GM21576 (cell line): ENCODE measurements around the gene METTL15.
A peak's percentile ranks its signal among the peaks of the same experiment; 100 is the strongest.
"Not testable (repeated sequence)": the region's sequence is repeated elsewhere in the genome, so short reads cannot be mapped to it uniquely, and the experiment has no call there.

ENCODE experiments used
- ATAC-seq: cut with Tn5 transposase; IDR thresholded peaks from one replicate; pipeline ENCODE4 v1.9.1; 2021; ENCODE audit warnings: mild to moderate bottlenecking, moderate library complexity; ENCODE audit not compliant: unreplicated experiment

Gene METTL15

DNA sequence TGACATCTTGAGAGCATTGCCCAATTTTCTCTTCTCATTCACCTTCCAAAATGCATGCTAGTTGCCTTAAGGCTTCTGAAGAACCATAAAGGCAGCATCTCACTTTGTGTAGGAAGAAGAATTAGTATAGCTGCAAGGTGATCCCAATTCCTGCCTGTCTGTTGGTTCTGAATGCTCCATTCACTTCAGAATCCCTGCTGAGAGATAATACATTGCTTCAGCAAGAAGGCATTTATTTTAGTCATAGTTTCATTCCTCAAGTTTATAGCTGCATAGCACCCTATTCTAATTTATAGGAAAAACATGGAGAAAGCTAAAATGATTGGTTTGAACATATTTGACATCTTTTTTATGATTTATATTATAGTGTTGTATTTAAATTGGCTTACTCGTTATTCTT is 181.3 kb downstream of the METTL15 start:
- no peak for ATAC-seq

GRCh38 chr11:28290995-28291394 is 182.8 kb downstream of the METTL15 start:
- ATAC-seq = not testable (repeated sequence)

DNA sequence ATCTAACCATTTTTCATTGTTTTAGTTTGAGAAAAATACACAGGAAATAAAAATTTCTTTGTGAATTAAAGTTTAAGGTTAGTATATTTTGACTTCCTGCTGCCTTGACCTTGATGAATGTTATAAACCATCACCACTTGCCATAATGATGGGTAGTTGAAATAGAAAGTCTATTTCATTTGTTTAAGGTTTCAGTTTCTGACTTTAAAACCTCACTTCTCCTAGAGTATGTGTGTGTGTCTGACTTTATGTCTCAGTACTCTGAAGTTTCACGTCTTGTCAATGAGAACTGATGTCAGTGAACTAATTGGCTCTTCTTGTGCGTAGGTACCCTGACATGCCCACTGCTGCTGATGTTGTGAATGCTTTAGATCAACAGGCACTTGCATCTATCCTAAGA is 188.2 kb downstream of the METTL15 start:
- peak; percentile 98 for ATAC-seq

DNA sequence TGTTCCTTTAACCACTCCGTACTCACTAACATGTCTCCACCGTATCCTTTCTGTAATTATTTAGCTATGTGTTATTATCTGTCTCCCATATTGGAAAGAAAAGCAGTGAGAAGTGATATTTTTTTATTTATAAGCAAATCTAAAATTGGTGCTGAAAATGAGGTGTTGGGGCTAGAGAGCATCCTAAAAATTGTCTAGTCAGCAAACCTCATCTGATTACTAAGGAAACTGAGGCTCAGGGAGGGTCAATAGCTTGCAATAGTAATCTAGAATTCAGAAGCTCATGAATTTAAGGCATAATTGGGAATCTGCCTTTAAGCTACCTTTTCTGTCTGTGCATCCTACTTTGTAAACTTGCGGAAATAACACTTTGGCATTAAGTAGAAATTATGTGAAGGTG is 190.0 kb downstream of the METTL15 start:
- ATAC-seq = no peak

DNA sequence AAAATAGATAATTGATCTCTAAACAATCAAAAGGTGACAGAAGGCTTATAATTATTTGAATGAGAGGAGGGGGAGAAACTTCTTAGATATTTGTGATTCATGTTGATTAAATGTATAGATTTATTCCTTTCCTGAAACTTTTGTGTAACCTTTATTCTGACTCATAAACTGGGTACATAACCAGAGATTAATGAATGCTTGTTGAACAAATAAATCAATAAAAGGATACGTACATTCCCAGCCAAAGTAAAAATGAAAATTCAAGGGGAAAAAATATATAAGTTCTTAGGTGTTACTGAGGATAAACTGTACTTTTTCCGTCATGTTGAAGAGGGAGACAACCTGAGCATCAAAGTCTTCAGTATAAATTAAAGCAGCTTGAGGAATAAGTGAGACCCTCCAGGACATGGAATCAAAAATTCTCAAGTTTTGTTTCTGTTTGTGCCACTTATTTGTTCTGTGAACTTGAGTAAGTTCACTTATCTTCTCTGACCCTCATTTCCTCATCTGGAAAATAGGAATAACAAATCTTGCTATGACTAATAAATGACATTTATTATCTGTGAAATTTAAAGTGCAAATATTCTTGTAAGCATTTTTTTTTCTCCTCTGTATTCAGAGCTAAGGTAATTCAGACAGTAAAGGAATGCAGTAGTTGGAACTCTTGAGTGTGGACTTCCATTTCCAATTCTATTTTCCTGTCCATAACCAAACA is 195.4 kb downstream of the METTL15 start:
- no peak for ATAC-seq

GRCh38 chr11:28315440-28315839 is 207.3 kb downstream of the METTL15 start:
- ATAC-seq = no peak

- ATAC-seq = no peak
Measured at GRCh38 chr11:28318871-28319270, 210.7 kb downstream of the METTL15 start.

GRCh38 chr11:28323621-28324020 is 215.4 kb downstream of the METTL15 start:
- no peak for ATAC-seq

DNA sequence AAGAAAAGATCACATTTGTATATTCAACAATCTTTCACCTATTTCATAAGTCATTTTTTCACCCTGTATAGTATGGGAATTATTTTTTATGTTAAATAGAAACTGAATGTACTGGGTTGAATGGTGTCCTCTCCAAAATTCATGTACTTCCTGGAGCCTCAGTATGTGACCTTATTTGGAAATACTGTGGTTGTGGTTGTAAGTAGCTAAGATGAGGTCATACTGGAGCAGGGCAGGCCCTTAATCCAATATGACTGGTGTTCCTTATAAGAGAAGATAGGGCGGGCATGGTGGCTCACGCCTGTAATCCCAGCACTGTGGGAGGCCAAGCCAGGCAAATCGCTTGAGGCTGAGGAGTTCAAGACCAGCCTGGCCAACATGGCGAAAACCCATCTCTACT is 224.2 kb downstream of the METTL15 start:
- ATAC-seq = not testable (repeated sequence)

DNA sequence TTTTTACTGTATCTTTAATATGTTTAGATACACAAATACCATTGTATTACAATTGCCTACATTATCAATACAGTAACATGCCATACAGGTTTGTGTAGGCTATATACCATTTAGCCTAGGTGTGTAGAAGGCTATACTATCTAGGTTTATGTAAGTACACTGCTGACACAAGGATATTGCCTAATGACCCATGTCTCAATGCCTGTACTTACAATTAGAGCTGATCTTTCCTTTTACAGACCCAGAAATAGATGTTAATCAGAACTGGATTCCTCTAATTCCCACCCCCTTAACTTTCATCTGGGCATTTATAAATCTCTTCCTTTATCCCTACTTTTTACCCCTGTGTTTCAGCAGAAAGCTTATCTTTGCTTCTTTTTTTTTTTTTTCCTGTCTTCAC is 229.5 kb downstream of the METTL15 start:
- no peak for ATAC-seq

GRCh38 chr11:28338371-28338770 is 230.2 kb downstream of the METTL15 start:
- ATAC-seq = no peak

- no peak for ATAC-seq
Measured at GRCh38 chr11:28339488-28339887, 231.3 kb downstream of the METTL15 start.

GRCh38 chr11:28342716-28343115 is 234.5 kb downstream of the METTL15 start:
- ATAC-seq = no peak

GRCh38 chr11:28343304-28344233 is 235.4 kb downstream of the METTL15 start:
- no peak for ATAC-seq

DNA sequence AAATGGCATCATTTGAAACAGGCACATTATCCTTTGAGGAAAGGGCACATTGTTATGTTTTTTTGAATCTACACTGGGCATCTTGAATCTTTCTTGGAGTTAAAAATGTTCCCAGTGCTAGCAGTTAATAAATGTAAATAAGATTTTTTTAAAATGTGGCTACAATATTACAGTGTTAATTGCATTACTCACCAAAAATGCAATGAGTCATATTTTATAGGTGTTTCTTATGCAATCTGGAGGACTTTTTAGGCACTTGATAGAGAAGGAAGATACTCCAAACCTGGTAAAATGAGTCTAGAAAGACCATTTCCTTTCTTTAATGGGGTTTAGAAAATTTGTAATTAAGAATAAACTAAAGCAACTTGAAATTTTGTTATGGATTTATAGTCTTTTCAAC is 238.0 kb downstream of the METTL15 start:
- ATAC-seq = no peak

DNA sequence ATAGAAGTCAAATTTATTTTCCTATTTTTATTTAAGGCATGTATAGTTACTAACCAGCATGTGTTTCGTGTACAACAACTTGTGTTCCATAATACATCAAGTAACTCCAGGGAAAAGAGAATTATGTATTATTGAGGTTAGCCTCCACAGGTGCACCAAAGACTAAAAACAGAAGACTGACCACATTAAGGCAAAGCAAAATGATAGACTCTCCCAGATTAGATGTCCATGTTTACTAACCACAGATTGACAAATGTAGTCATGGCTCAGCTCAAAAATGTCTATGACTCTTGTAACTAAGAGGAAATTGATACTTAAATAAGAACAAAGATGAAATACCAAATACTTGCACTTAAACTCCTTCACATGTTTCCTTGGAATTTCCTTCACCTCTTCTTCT is 238.5 kb downstream of the METTL15 start:
- no peak for ATAC-seq

DNA sequence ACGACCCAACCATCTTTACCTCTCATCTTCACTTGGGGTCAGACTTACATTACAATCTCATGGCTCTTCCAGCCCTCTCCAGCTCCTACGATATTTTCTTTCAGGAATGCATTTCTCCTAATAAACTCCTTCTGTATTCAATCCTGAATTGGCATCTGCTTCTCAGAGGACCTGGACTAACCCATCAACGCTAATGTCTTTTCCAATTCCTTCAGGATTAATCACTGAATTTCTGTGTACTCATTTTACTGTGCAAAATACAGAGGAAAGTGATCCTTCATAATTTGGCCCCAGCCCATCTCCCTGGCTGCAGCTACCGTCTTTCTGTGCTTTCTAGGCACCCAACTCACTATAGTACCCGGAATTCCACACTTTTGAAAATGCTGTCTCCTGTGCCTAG is 239.2 kb downstream of the METTL15 start:
- ATAC-seq = no peak

DNA sequence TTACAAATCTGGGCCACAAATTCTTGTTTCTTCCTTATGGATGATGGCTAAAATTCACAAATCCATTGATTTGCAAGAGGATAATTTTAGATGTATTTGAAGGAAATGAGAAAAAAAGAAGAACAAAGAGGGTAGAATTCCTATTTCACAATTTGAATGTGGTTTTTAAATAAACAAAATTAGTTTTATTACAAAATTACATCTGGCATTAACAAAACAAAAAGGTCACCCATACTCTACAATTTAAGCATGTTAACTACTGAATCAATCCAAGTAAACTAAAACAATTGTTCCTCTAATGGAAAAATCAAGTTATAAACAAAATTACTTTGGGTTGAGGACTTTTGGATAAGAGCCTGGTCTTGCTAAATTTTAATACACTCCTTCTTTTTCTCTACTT is 242.0 kb downstream of the METTL15 start:
- ATAC-seq = no peak

DNA sequence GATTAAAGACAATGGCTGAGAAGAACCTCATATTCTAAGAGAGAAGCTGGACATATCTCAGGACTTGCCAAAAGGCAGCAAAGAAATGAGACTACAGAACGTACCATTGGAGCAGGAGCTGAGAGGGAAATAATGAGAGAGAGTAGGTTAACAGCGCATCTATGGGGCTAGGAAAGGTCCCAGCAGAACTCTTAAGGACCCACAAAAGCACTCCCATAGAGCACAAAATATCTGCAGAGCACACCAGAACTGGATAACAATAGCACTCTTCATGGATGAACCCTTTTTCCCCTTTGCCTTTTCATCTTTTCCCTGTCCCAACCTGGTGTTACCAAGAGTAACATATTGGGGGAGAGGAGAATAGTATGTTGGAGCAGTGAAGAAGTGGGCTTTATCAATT is 245.8 kb downstream of the METTL15 start:
- no peak for ATAC-seq

- ATAC-seq = no peak
Measured at GRCh38 chr11:28366549-28367346, 258.6 kb downstream of the METTL15 start.

DNA sequence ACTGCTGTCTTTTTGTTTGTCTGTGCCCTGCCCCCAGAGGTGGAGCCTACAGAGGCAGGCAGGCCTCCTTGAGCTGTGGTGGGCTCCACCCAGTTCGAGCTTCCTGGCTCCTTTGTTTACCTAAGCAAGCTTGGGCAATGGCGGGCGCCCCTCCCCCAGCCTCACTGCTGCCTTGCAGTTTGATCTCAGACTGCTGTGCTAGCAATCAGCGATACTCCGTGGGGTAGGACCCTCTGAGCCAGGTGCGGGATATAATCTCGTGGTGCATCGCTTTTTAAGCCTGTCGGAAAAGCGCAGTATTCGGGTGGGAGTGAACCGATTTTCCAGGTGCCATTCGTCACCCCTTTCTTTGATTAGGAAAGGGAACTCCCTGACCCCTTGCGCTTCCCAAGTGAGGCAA is 269.9 kb downstream of the METTL15 start:
- ATAC-seq = not testable (repeated sequence)
